Keratinocyte (primary cell): ENCODE measurements around the gene TUSC2. TPM values are rescaled to one million over a fixed set of nuclear protein-coding genes. Genes with fewer than 3 reads are reported as not detected.

Experiments used
- DNase-seq: peaks from one replicate; pipeline ENCODE4 v3.0.0-alpha.2; 2011; ENCODE audit warnings: low read depth, missing footprints, low spot score
- FAIRE-seq: peaks from 2 replicates; lab custom pipeline; 2011; peaks lifted over from hg19 to GRCh38; lab: Jason Lieb, UNC
- H2AFZ ChIP-seq: 2 replicates; pipeline ENCODE4 v1.6.0; 2012; ENCODE audit warnings: low read length, control low read depth, inconsistent platforms; ENCODE audit not compliant: control insufficient read depth
- H3K27ac ChIP-seq: 2 replicates; pipeline ENCODE4 v1.5.1; 2011; ENCODE audit warnings: low read length; ENCODE audit not compliant: control insufficient read depth, insufficient read depth
- H3K27me3 ChIP-seq: 3 replicates; pipeline ENCODE4 v1.6.0; 2011; ENCODE audit warnings: low read length; ENCODE audit not compliant: control insufficient read depth, insufficient read depth; ENCODE audit errors: extremely low read depth
- H3K36me3 ChIP-seq, 2 experiments: 2 replicates in 1 of 2; 3 replicates in 1 of 2; pipeline ENCODE4 v1.5.1; 2011; ENCODE audit warnings: low read length in 2 of 2, mild to moderate bottlenecking in 1 of 2; ENCODE audit not compliant: control insufficient read depth in 2 of 2, insufficient read depth in 2 of 2; ENCODE audit errors: extremely low read depth in 1 of 2
- H3K4me1 ChIP-seq: 3 replicates; pipeline ENCODE4 v1.5.1; 2011; ENCODE audit warnings: low read length; ENCODE audit not compliant: control insufficient read depth, insufficient read depth; ENCODE audit errors: extremely low read depth
- H3K4me2 ChIP-seq: 3 replicates; pipeline ENCODE4 v1.6.0; 2011; ENCODE audit warnings: low read depth, low read length; ENCODE audit not compliant: control insufficient read depth, insufficient read depth; ENCODE audit errors: extremely low read depth
- H3K4me3 ChIP-seq, 3 experiments: fragments of 200-600 bp in 1 of 3; sonication (generic) in 1 of 3; 2 replicates in 2 of 3; 3 replicates in 1 of 3; pipeline ENCODE4 v1.5.1; 2011 to 2016; ENCODE audit warnings: low read length in 3 of 3, mild to moderate bottlenecking in 3 of 3, control low read depth in 2 of 3, inconsistent platforms in 1 of 3, low read depth in 1 of 3, mixed read lengths in 1 of 3, mixed run types in 1 of 3, moderate library complexity in 1 of 3; ENCODE audit not compliant: control insufficient read depth in 2 of 3, insufficient read depth in 2 of 3; ENCODE audit errors: extremely low read depth in 1 of 3
- H3K79me2 ChIP-seq: 2 replicates; pipeline ENCODE4 v1.6.0; 2012; ENCODE audit warnings: low read length; ENCODE audit not compliant: control insufficient read depth, insufficient read depth
- H3K9ac ChIP-seq: 3 replicates; pipeline ENCODE4 v1.6.0; 2011; ENCODE audit warnings: low read length; ENCODE audit not compliant: control insufficient read depth, insufficient read depth; ENCODE audit errors: extremely low read depth
- H3K9me1 ChIP-seq: 3 replicates; pipeline ENCODE4 v1.6.0; 2011; ENCODE audit warnings: low read length; ENCODE audit not compliant: control insufficient read depth, insufficient read depth; ENCODE audit errors: extremely low read depth
- H3K9me3 ChIP-seq: 2 replicates; pipeline ENCODE4 v1.5.1; 2012; ENCODE audit warnings: low read depth, low read length; ENCODE audit not compliant: control insufficient read depth
- H4K20me1 ChIP-seq: 3 replicates; pipeline ENCODE4 v1.6.0; 2011; ENCODE audit warnings: low read length; ENCODE audit not compliant: control insufficient read depth, insufficient read depth; ENCODE audit errors: extremely low read depth
- EZH2 ChIP-seq: IDR thresholded peaks from one replicate; pipeline ENCODE4 v1.6.1; 2012; ENCODE audit warnings: inconsistent platforms, mild to moderate bottlenecking, low read length, moderate library complexity
- dilution Hi-C: fragments of 300-500 bp; cut with MboI; formaldehyde crosslinking; loops from one replicate; pipeline ENCODE4 v1.7.0; 2020; ENCODE audit warnings: low sequenced_read_pairs; ENCODE audit not compliant: extremely low pct_ligation_motif_present
- polyA plus RNA-seq, 5 experiments: library from polyadenylated mRNA; depleted of rRNA in 3 of 5; stranded (reverse) in 3 of 5; stranded (forward) in 1 of 5; unstranded in 1 of 5; fragments of >200 nt; gene quantifications; 1 replicate in 1 of 5; 2 replicates in 3 of 5; 3 replicates in 1 of 5; pipeline versions ENCODE4 v1.2.1 to v1.2.3, GENCODE V29; 2011 to 2012; ENCODE audit warnings: missing spikeins in 2 of 5, low read depth in 1 of 5, low replicate concordance in 1 of 5
- TF ChIP-seq, protein P1 (sequence below), 3 experiments: IDR thresholded peaks in 1 of 3; conservative IDR thresholded peaks in 1 of 3; optimal IDR thresholded peaks in 1 of 3; 2 replicates in 2 of 3; 3 replicates in 1 of 3; pipeline versions ENCODE3 to v1.5.1; 2011; ENCODE audit warnings: low read length in 3 of 3, mild to moderate bottlenecking in 3 of 3, moderate library complexity in 2 of 3, control low read depth in 1 of 3, inconsistent platforms in 1 of 3; ENCODE audit not compliant: insufficient read depth in 2 of 3; ENCODE audit errors: extremely low read depth in 1 of 3

The TUSC2 gene
- polyA plus RNA-seq, 1 donor (not counting 4 experiments of a cell fraction or from before 2014, with no cell fraction given): 30.5 TPM

DNA sequence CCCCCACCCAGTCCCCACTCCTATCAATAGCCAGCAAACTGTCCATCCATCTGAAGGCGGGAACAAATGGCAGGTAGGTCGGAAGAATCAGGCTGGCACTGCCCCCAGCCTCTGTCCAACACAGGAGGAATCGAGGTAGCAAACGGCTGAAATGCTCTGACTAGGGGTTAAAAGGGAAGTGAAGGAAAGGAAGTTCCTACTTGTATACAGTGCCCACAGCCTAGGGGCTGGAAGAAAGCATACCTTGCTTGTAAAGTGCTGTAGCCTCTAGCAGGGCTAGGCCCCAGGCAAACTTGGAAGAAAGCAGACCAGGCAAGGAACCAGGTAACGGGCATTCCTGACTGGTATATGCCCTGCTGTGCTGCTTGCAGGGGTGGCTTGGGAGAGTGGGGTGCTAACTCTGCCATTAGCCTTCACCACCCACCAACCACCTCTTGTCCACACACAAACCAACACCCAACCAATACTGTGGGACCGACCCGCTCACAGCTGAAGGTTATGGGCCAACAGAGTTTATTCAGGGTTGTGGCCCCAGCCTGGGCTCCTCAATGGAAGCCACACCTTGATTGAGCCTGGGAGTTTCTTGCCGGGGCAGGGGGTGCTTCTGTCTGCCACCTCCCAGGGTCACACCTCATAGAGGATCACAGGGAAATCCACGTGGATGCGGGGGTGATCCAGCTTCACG, 2.4 kb downstream of the TUSC2 start:
- no peak overlapping the region for H3K4me2 ChIP-seq
- no peak overlapping the region for H2AFZ ChIP-seq
- H3K4me1 ChIP-seq: peaks cover 16% of the 10 kb centered on the region
- no peaks in the 10 kb centered on the region for H3K9me3 ChIP-seq
- dilution Hi-C loops: no loop called here
- no peak overlapping the region for H3K9ac ChIP-seq
- TF ChIP-seq, protein P1, sequence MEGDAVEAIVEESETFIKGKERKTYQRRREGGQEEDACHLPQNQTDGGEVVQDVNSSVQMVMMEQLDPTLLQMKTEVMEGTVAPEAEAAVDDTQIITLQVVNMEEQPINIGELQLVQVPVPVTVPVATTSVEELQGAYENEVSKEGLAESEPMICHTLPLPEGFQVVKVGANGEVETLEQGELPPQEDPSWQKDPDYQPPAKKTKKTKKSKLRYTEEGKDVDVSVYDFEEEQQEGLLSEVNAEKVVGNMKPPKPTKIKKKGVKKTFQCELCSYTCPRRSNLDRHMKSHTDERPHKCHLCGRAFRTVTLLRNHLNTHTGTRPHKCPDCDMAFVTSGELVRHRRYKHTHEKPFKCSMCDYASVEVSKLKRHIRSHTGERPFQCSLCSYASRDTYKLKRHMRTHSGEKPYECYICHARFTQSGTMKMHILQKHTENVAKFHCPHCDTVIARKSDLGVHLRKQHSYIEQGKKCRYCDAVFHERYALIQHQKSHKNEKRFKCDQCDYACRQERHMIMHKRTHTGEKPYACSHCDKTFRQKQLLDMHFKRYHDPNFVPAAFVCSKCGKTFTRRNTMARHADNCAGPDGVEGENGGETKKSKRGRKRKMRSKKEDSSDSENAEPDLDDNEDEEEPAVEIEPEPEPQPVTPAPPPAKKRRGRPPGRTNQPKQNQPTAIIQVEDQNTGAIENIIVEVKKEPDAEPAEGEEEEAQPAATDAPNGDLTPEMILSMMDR (optimal IDR thresholded peaks at IDR 0.05 in 1 of 3, IDR thresholded peaks at IDR 0.05 in 1 of 3, conservative IDR thresholded peaks at IDR 0.05 in 1 of 3; ENCODE audit: extremely low read depth in 1 of 3, insufficient read depth in 2 of 3, low read length in 3 of 3): no peak
- TF ChIP-seq EZH2: no peak
- FAIRE-seq: no peak
- no peaks in the 10 kb centered on the region for H3K27me3 ChIP-seq
- peaks cover 27% of the 10 kb centered on the region for H3K79me2 ChIP-seq
- no peaks in the 10 kb centered on the region for H4K20me1 ChIP-seq
- no peak overlapping the region for H3K4me3 ChIP-seq
- H3K36me3 ChIP-seq: peaks cover 16 to 24% of the 10 kb centered on the region in 2 experiments
- H3K9me1 ChIP-seq: no peaks in the 10 kb centered on the region
- H3K27ac ChIP-seq: no peak overlapping the region
- DNase-seq: no peak

DNA sequence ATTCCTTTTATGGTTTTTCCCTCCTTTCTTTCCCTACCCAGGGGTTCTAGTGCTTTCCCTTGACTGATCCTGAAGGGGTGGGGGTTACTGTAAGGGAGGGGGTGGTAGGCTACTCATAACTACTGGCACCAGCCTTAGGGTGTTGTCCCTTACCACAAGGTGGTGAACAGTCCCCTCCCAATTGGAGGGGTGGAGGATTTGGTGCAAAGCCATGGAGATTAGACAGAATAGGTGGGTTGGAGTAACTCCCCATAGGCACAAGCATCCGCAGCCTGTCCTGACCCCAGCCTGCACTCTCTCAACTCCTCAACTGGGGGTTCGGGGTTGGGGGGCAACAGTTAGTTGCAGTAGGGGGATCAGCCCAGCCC, 2.9 kb downstream of the TUSC2 start:
- no peak overlapping the region for H3K4me3 ChIP-seq
- H4K20me1 ChIP-seq: no peaks in the 10 kb centered on the region
- H3K9me1 ChIP-seq: no peaks in the 10 kb centered on the region
- H3K27ac ChIP-seq: no peak overlapping the region
- dilution Hi-C loops: no loop called here
- DNase-seq (no peak), FAIRE-seq (no peak)
- peaks cover 29% of the 10 kb centered on the region for H3K79me2 ChIP-seq
- no peaks in the 10 kb centered on the region for H3K9me3 ChIP-seq
- no peak for TF ChIP-seq EZH2
- TF ChIP-seq, protein P1 (optimal IDR thresholded peaks at IDR 0.05 in 1 of 3, IDR thresholded peaks at IDR 0.05 in 1 of 3, conservative IDR thresholded peaks at IDR 0.05 in 1 of 3; ENCODE audit: extremely low read depth in 1 of 3, insufficient read depth in 2 of 3, low read length in 3 of 3): no peak
- H3K36me3 ChIP-seq: peaks cover 13 to 18% of the 10 kb centered on the region in 2 experiments
- no peak overlapping the region for H2AFZ ChIP-seq
- peaks cover 21% of the 10 kb centered on the region for H3K4me1 ChIP-seq
- no peak overlapping the region for H3K9ac ChIP-seq
- H3K27me3 ChIP-seq: no peaks in the 10 kb centered on the region
- no peak overlapping the region for H3K4me2 ChIP-seq
